Erythroblast (primary cell): ENCODE measurements around the gene ANKRD66.

Experiments
- GATA1 ChIP-seq: IDR thresholded peaks from 2 replicates; pipeline ENCODE4 v1.6.1; 2011; ENCODE audit warnings: low read depth, mild to moderate bottlenecking, control low read depth, low read length, moderate library complexity
- POLR2A ChIP-seq: IDR thresholded peaks from 2 replicates; pipeline ENCODE4 v1.6.1; 2011; ENCODE audit warnings: mild to moderate bottlenecking, low read length

DNA sequence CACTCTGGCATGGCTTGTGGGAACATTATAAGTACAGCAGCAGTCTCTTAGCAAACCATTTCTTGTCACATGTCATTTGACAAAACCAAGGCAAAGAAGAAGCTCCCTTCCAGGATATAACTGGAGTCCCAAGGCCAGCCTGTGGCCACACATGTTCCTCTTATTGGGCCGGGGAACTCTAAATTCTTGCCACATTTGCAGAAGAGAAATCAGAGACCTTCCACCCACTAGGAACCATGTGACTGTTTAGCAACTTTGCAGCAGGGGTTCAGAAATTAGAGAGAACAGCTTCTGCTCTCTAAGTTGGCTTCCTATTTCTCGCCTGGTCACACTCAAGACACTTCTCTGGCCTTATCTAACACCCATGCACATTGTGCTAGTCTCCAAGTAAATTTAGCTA lies 26.0 kb downstream of the ANKRD66 start:
- TF ChIP-seq POLR2A (no peak), GATA1 (no peak)
